Measurements from ENCODE around the gene SGCD.

Gene SGCD

DNA sequence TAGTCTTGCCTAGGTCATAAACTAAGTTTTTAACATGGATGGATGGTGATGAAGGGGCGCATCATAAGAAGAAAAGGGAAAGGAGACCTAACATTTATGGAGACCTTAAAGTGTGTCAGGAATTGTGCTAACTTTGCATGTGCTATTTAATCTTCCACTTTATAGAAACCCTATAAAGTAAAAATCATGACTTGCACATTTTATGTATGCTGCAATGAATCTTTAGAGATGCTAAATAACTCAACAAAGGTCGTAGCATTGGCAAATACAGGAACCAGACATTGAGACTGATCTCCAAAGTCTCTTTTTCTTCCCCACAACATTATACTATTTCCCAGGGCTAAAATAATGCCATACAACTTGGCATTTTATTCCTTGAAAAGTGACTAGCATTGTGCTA lies 214.6 kb downstream of the SGCD start:
- Mint-ChIP-seq H3K36me3 (ENCODE audit: low read depth) (no peaks in the 10 kb centered on the region), H3K9me3 (no peaks in the 10 kb centered on the region), H3K27me3 (peaks cover 13% of the 10 kb centered on the region), H3K4me1 (ENCODE audit: low read depth) (no peaks in the 10 kb centered on the region), H3K27ac (no peak overlapping the region), H3K4me3 (no peak overlapping the region)
- no peak for DNase-seq

DNA sequence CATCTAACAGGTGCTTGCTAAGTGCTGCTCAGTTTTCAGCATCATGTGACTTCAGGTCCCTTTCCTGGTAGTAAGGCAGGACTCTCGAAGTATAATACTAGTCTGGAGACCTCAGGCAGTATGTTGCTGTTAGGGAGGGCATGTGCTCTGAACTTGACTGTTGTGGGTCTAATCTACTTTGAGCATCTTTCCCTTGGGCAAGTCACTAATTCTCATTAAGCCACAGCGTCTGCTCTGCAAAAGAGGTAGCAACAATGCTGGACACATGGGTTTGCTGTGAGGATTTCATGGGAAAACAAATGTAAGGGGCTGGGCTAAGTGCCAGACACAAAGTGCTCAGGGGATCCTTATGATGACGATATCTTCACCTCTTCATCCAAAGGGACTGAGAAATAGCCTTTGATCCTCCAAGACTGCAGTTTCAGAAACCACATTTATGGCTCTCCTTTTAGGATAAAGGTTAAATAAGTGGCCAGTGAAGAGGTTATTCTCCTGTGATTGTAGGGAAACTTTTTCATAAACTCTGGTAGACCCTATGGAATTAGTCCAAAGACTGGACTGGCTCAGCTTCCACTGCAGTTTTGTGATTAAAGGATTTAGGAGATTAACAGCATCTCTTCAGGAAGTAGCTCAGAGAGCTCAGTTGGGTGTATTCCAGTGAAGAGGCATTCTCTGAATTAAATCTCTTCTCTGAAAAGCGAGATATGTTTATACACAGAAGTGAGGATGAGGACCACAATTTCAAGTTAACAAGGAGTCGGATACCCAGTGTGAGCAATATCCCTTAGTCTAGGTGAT lies 216.6 kb downstream of the SGCD start:
- no peaks in the 10 kb centered on the region for H3K9me3 Mint-ChIP-seq
- no peaks in the 10 kb centered on the region for H3K36me3 Mint-ChIP-seq (ENCODE audit: low read depth)
- DNase-seq, result no peak
- H3K4me1 Mint-ChIP-seq (ENCODE audit: low read depth), result no peaks in the 10 kb centered on the region
- peaks cover 11% of the 10 kb centered on the region for H3K27me3 Mint-ChIP-seq
- H3K27ac Mint-ChIP-seq, result no peak overlapping the region
- no peak overlapping the region for H3K4me3 Mint-ChIP-seq

DNA sequence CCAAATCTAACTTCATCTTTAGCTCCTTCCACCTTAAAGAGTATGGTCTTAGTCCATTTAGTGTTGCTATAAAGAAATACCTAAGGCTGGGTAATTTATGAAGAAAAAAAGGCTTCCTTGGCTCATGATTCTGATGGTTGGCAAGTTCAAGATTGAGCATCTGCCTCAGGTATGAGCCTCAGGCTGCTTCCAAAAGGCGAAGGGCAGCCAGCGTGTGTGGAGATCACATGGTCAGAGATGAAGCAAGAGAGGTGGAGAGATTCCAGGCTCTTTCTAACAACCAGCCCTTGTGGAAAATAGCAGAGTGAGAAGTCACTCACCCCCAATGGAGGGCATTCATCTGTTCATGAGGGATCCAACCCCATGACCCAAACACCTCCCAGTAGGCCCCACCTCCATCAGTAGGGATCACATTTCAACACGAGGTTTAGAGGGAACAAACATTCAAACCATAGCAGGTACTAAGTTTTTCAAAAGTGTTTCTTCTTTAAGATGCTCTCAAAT lies 225.9 kb downstream of the SGCD start:
- no peak for DNase-seq
- H3K4me3 Mint-ChIP-seq, result no peak overlapping the region
- no peaks in the 10 kb centered on the region for H3K4me1 Mint-ChIP-seq (ENCODE audit: low read depth)
- no peaks in the 10 kb centered on the region for H3K36me3 Mint-ChIP-seq (ENCODE audit: low read depth)
- no peaks in the 10 kb centered on the region for H3K9me3 Mint-ChIP-seq
- no peak overlapping the region for H3K27ac Mint-ChIP-seq
- peaks cover 4% of the 10 kb centered on the region for H3K27me3 Mint-ChIP-seq

DNA sequence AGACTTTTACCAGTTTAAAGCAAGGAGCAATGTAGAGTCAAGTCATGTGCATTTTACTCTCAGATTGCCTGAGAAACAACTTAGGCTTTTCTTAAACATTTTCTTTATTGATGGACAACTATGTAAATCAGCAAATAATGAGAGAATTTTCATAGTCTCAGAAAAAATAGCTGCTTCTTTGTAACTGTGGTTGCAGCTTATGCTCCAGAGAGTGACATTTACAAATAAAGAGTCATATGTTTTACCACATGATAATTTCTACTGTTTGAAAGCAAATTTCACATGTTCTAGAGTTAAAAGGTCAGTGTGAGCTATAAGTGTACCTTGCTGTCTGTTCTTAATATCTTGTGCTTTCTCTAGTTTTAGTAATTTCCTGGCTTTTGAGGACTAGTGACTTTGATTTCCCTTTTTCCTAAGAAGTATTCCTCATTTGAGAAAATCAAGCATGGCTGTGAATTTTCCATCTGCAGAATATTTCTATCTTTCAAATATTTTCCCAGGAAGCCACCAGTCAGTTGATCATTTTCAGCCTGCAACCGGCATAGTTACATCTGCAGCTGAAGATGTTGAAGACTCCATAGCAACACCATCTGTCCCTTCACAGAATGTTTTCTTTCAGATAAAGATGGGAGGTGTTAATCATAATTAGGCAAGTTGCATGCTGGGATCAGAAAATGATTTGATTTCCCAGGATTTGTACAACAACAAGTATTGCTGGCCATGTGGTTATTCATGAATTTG lies 229.9 kb downstream of the SGCD start:
- no peaks in the 10 kb centered on the region for H3K4me1 Mint-ChIP-seq (ENCODE audit: low read depth)
- DNase-seq, result no peak
- H3K27me3 Mint-ChIP-seq, result peaks cover 7% of the 10 kb centered on the region
- H3K4me3 Mint-ChIP-seq, result no peak overlapping the region
- H3K9me3 Mint-ChIP-seq, result no peaks in the 10 kb centered on the region
- no peaks in the 10 kb centered on the region for H3K36me3 Mint-ChIP-seq (ENCODE audit: low read depth)
- no peak overlapping the region for H3K27ac Mint-ChIP-seq

DNA sequence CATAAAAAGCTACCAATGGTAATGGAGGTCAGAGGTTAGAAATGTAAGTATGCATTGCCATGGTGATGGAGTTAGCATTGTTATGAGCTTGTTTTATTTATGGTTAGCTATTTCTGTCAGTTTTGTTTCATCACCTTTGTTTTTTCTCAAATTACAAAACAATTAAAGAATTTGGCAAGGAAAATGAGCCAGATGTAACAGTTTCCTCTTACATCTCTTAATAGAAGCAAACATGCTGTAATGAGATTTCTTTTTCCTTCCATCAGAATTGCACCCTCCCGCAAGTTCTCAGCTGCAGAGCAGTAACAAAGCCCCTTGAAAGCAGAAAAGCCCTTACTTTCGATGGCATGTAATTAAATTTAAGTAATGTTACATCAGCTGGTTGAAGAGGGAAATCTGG lies 233.0 kb downstream of the SGCD start:
- Mint-ChIP-seq H3K36me3 (ENCODE audit: low read depth) (no peaks in the 10 kb centered on the region), H3K27ac (no peak overlapping the region), H3K4me3 (no peak overlapping the region), H3K27me3 (peaks cover 11% of the 10 kb centered on the region), H3K9me3 (no peaks in the 10 kb centered on the region), H3K4me1 (ENCODE audit: low read depth) (no peaks in the 10 kb centered on the region)
- no peak for DNase-seq

DNA sequence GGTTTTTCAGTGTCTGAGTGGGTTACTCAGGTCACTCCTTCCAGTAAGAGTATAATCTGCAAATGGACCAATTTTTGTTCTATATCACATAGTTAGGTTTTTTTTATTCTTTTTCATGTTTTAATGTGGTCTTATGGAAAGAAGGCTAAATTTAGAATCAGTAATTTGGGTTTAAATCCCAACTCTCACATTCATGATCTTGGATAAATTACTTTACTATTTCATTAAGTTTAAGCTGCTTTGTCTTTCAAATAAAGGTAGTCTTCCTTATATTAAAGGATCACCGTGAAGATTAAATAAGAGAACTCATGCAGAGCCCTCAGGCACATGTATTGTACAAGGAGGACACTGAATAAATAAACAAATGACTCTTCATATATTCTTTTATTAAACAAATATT lies 234.7 kb downstream of the SGCD start:
- Mint-ChIP-seq H3K4me1 (ENCODE audit: low read depth) (no peaks in the 10 kb centered on the region), H3K4me3 (no peak overlapping the region), H3K27me3 (peaks cover 11% of the 10 kb centered on the region), H3K36me3 (ENCODE audit: low read depth) (no peaks in the 10 kb centered on the region), H3K27ac (no peak overlapping the region), H3K9me3 (no peaks in the 10 kb centered on the region)
- no peak for DNase-seq

DNA sequence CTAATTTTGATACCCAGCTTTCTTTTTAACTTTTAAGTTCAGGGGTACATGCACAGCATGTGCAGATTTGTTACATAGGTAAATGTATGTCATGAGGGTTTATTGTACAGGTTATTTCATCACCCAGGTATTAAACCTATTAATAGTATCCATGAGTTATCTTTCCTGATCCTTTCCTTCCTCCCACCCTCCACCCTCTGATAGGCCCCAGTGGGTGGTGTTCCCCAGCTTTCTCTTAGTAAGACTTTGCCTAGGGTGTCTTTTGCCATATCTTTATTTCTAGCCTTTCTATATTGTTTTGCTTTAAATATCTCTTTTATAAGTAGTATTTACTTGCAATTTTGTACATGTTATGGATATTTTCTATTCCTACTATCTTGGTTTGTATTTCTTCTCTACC lies 243.7 kb downstream of the SGCD start:
- H3K36me3 Mint-ChIP-seq (ENCODE audit: low read depth), result no peaks in the 10 kb centered on the region
- H3K4me1 Mint-ChIP-seq (ENCODE audit: low read depth), result no peaks in the 10 kb centered on the region
- H3K9me3 Mint-ChIP-seq, result no peaks in the 10 kb centered on the region
- no peak overlapping the region for H3K4me3 Mint-ChIP-seq
- peaks cover 3% of the 10 kb centered on the region for H3K27me3 Mint-ChIP-seq
- no peak overlapping the region for H3K27ac Mint-ChIP-seq
- DNase-seq, result no peak

DNA sequence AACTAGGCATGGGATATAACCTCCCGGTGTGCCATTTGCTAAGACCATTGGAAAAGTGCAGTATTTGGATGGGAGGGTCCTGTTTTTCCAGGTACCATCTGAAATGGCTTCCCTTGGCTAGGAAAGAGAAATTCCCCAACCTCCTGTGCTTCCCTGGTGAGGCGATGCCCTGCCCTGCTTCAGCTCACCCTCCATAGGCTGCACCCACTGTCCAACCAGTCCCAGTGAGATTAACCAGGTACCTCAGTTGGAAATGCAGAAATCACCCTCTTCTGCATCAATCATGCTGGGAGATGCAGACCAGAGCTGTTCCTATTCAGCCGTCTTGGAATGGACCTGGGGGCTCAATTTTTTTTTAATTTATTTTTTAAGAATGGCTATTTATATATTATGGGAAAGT lies 254.8 kb downstream of the SGCD start:
- DNase-seq, result no peak
- Mint-ChIP-seq H3K27me3 (peaks cover 52% of the 10 kb centered on the region), H3K4me3 (no peak overlapping the region), H3K9me3 (peaks cover 5% of the 10 kb centered on the region), H3K27ac (no peak overlapping the region), H3K4me1 (ENCODE audit: low read depth) (no peaks in the 10 kb centered on the region), H3K36me3 (ENCODE audit: low read depth) (no peaks in the 10 kb centered on the region)

DNA sequence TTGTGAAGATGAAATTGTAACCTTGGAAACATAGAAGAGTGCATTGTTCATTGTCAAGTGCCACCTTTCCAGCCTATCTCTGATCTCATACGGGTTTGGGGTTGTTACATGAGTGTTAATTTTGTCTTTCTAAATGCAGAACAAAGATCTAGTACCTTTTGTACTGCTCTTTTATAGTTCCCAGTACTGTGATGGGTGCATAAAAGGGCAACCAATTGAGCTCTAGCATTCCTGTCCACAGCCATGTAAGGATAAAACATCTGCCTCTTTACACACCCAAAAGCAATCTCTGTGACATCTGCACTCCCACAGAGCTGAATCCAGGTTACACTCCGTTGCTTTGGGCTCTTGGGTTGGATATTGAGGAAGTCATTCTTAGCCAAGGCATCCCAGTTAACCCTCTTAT lies 255.2 kb downstream of the SGCD start:
- no peaks in the 10 kb centered on the region for H3K4me1 Mint-ChIP-seq (ENCODE audit: low read depth)
- peaks cover 51% of the 10 kb centered on the region for H3K27me3 Mint-ChIP-seq
- peaks cover 5% of the 10 kb centered on the region for H3K9me3 Mint-ChIP-seq
- no peaks in the 10 kb centered on the region for H3K36me3 Mint-ChIP-seq (ENCODE audit: low read depth)
- no peak overlapping the region for H3K4me3 Mint-ChIP-seq
- H3K27ac Mint-ChIP-seq, result no peak overlapping the region
- no peak for DNase-seq

DNA sequence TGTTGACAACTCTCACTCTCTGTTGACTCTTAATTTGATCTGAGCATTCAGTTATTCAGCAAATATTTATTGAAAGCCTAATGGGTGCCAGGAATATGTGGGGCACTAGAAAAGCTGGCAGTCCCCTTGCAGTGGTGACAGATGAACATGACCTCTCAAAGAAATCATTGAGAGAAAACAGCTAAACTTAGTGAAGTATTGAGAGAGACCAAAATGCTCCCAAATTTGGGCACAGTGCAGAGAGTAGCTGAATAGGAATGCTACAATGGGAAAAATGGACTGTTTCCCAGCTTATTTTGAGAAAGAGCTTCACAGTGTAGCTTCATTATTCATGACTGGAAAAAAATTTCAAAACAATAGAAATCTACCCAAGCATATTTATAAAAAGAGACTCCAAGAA lies 257.9 kb downstream of the SGCD start:
- no peaks in the 10 kb centered on the region for H3K36me3 Mint-ChIP-seq (ENCODE audit: low read depth)
- peaks cover 5% of the 10 kb centered on the region for H3K9me3 Mint-ChIP-seq
- H3K27me3 Mint-ChIP-seq, result peaks cover 45% of the 10 kb centered on the region
- H3K4me3 Mint-ChIP-seq, result no peak overlapping the region
- H3K27ac Mint-ChIP-seq, result no peak overlapping the region
- H3K4me1 Mint-ChIP-seq (ENCODE audit: low read depth), result no peaks in the 10 kb centered on the region
- no peak for DNase-seq

DNA sequence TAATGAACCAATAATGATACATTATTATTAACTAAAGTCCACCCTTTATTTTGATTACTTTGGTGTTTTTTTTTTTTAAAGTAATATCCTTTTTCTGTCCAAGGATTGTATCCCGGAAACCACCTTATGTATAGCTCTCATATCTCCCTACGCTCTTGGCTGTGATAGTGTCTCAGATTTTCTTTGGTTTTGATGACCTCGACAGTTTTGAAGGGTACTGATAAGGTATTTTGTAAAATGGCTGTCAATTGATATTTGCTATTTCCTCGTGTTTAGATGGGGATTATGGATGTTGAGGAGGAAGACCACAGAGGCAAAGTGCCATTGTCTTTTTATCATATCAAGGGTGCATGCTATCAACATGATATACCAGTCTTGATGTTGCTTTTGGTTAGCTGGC lies 259.0 kb downstream of the SGCD start:
- DNase-seq, result no peak
- Mint-ChIP-seq H3K27ac (no peak overlapping the region), H3K27me3 (peaks cover 41% of the 10 kb centered on the region), H3K4me3 (no peak overlapping the region), H3K4me1 (ENCODE audit: low read depth) (no peaks in the 10 kb centered on the region), H3K36me3 (ENCODE audit: low read depth) (no peaks in the 10 kb centered on the region), H3K9me3 (no peaks in the 10 kb centered on the region)

DNA sequence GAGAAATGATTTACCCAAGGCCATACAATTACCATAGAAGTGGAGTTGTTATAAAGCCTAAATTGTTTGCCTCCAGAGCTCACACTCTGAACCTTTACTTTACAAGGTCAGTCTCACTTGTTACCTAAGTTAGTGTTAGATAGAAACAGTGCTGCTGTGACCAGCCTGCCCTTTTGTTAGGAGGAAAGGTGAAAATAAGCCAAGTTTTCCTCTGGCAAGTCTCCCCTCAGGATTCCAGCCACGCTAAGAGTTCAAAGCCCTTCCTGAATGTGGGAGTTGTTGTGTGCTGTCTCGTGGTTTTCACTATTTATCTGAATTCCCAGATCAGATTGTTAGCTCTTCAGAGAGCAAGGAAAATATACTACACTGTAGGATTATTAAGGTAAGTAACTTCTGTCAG lies 260.0 kb downstream of the SGCD start:
- Mint-ChIP-seq H3K4me1 (ENCODE audit: low read depth) (no peaks in the 10 kb centered on the region), H3K4me3 (no peak overlapping the region), H3K27me3 (peaks cover 45% of the 10 kb centered on the region), H3K9me3 (no peaks in the 10 kb centered on the region), H3K27ac (no peak overlapping the region), H3K36me3 (ENCODE audit: low read depth) (no peaks in the 10 kb centered on the region)
- no peak for DNase-seq

DNA sequence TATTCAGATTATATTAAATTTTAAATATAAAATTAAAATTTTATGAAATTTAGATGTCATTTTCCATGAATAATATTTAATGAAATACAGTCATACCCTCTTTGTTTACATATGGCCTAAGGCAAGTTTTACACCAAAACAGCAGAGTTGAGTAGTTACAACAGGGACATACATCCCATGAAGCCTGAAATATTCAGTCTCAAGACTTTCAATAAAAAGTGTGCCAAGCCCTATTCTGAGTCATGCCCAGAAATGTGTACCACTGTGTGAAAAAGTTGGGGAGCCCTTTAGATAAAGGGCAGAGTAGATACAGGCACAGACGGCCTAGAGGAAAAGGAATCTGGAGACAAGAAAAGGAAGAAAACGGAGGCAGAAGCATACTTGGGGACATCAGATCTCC lies 261.3 kb downstream of the SGCD start:
- H3K27me3 Mint-ChIP-seq, result peaks cover 47% of the 10 kb centered on the region
- no peak overlapping the region for H3K27ac Mint-ChIP-seq
- H3K9me3 Mint-ChIP-seq, result no peaks in the 10 kb centered on the region
- H3K36me3 Mint-ChIP-seq (ENCODE audit: low read depth), result no peaks in the 10 kb centered on the region
- no peak for DNase-seq
- H3K4me3 Mint-ChIP-seq, result no peak overlapping the region
- H3K4me1 Mint-ChIP-seq (ENCODE audit: low read depth), result no peaks in the 10 kb centered on the region

DNA sequence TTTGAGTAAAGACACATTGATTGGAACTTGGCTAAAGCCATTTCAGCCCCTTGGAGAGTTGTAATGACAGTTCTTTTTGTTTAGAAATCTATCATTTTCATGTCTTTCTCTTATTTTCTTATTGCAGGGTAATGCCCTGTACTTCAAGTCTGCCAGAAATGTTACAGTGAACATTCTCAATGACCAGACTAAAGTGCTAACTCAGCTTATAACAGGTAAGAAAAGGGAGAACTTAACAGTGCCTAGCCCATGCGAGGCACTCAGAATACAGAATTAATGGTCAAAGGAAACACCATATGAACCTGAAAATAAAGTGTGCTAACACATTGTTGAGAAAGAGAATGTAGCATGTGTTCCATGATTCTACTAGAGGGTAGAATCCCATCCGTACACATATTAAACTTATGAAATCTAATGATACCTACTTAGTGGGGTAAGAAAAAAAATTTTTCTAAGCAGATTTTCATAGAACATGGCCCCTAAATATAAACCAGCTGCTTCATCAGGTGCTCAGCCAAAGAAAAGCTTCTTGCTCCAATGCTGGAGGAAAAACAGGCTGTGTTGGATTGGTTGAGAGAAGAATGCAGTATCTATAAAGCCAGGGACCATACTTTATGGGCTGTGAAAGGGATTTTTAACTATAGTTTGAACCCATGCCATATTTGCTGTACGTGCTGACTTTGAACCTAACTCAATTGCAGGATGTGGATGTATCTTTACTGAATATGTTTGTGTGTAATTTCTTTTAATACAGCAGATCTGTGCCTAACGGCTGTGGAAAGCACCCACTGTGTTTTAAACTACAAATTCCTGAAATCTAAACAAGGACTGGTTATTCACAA lies 262.4 kb downstream of the SGCD start:
- Mint-ChIP-seq H3K27ac (no peak overlapping the region), H3K4me1 (ENCODE audit: low read depth) (no peaks in the 10 kb centered on the region), H3K27me3 (peaks cover 42% of the 10 kb centered on the region), H3K9me3 (no peaks in the 10 kb centered on the region), H3K36me3 (ENCODE audit: low read depth) (no peaks in the 10 kb centered on the region), H3K4me3 (no peak overlapping the region)
- no peak for DNase-seq

DNA sequence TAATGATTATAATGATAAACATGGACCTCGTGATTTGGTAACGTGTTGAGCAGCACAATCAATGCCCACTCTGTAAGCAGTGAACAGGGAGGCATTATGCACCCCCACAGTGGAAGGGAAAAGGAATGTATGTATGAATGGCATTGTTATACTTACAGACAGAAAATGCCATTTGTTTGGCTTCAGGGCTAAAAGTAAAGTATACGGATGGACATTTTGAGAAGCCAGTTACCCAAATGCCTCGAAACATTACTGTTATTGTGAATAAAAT lies 262.9 kb downstream of the SGCD start:
- Mint-ChIP-seq H3K4me1 (ENCODE audit: low read depth) (no peaks in the 10 kb centered on the region), H3K4me3 (no peak overlapping the region), H3K36me3 (ENCODE audit: low read depth) (no peaks in the 10 kb centered on the region), H3K27me3 (peaks cover 41% of the 10 kb centered on the region), H3K27ac (no peak overlapping the region), H3K9me3 (no peaks in the 10 kb centered on the region)
- DNase-seq, result no peak
